GM21576 (cell line): ENCODE results near the gene CAMKK1.

Experiments
- ATAC-seq: cut with Tn5 transposase; IDR thresholded peaks from one replicate; pipeline ENCODE4 v1.9.1; 2021; ENCODE audit warnings: mild to moderate bottlenecking, moderate library complexity; ENCODE audit not compliant: unreplicated experiment

Gene CAMKK1

DNA sequence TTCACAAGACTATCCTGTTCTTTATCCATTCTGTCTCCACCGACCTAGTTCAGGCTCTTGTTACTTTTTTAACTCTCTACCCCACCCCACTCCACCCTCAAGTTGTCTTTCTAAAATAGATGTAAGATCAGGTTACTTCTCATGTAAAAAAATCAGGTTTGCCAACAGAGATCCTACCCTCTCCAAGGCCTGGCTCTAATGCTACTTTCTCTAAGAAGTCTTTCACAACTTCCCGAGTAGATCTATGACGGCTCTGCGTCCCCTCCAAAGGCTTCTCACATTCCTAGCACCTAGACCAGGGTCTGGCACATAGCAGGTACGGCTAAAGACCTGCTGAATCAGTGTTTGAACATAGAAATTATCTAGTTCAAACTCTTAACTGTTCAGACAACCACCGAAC is 77.7 kb downstream of the CAMKK1 start:
- no peak for ATAC-seq

DNA sequence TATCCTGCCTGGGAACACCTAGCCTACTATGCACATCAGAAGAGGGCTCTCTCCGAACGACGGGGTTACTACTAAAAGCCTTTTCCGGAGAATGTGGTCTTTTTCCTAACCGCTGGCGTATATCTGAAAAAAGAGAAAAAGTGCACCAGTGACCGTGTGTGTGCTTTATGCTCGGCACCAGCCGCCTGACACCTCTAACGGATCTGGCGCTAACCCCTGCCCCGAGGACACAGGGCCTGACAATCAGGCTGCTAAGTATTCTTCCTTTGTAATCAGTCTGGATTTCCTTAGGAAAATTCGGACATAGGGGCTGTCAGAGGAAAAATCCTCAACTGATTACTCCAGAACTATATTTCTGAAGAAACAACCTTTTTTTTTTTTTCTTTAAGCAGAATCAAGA is 78.5 kb downstream of the CAMKK1 start:
- no peak for ATAC-seq

DNA sequence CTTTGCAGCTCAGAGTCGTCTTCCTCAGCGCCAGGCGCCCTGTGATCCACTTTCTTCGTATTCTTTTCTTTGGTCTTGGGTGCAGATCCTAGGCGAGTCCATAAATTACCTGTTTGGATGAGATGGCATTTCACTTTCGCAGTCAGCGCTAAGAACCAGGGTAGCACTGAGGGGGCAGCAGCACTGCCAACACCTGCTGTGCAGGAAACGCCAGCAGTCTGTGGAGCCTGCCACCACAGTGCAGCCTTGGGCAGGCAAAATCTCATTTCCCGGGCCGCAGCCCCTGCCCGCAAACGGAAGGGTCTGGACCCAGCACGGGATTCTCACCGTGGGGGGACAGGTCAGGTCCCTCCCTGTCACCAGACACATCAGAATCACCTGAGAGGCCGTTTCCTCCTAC is 79.7 kb downstream of the CAMKK1 start:
- ATAC-seq, result no peak

DNA sequence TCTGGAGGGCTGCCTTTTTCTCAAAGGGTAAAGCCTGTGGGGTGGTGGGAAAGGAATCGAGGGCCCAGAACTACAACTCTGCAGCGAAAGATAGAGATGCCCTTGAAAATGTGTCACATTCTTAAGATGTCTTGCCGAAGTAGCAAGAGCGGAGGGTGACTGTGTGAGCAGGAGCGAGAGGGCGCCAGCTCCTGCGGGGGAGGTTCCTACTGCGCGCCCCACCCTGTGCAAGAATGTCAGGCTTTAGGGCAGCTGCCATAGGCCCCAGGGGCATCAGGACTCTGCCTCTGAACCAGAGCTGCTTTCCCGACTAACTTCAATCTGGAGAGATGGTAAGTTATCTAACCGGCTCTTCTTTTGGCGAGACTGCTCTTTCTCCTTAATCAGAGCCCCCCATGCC is 80.1 kb downstream of the CAMKK1 start:
- ATAC-seq, result no peak

DNA sequence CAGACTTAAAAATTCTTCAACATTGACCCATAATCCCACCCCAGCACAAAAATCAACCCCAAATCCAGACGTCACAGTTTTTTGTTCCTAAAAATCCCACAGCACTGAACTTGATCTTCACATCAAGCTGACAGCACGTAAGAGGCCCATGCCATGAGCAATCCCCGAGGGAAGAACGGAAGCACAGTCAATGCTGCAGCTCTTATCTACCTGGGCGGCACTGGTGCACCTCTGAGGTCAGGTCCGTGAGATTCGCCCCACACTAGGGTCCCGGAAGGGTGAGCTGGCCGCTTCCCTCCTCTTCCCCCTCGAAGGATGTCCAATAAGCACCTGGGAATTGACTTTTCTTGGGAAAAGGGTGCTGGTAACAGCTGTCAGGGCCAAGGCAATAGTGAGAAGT is 80.6 kb downstream of the CAMKK1 start:
- no peak for ATAC-seq
